Suprapubic skin (tissue), 4 donors: ENCODE results near the gene SERPINE3. TPM values are rescaled to one million over a fixed set of nuclear protein-coding genes. Genes with fewer than 3 reads are reported as not detected.

Source experiments
- DNase-seq, 2 donors: peaks; one replicate each; pipeline ENCODE4 v3.0.0-alpha.2; 2019; ENCODE audit warnings: low spot score in 2 of 2
- H3K27ac ChIP-seq: fragments of 200-600 bp; sonication (generic); one replicate; pipeline ENCODE4 v1.5.1; 2019
- H3K27me3 ChIP-seq: fragments of 200-600 bp; sonication (generic); one replicate; pipeline ENCODE4 v1.5.1; 2019
- H3K36me3 ChIP-seq: fragments of 200-600 bp; sonication (generic); one replicate; pipeline ENCODE4 v1.5.1; 2019
- H3K4me1 ChIP-seq: fragments of 200-600 bp; sonication (generic); one replicate; pipeline ENCODE4 v1.5.1; 2019
- H3K4me3 ChIP-seq: fragments of 200-600 bp; sonication (generic); one replicate; pipeline ENCODE4 v1.5.1; 2019; ENCODE audit warnings: mild to moderate bottlenecking
- H3K9me3 ChIP-seq: fragments of 200-600 bp; sonication (generic); one replicate; pipeline ENCODE4 v1.5.1; 2019
- EP300 ChIP-seq: sonication (generic); formaldehyde crosslinking; IDR thresholded peaks from one replicate; pipeline ENCODE4 v1.6.1; 2017; ENCODE audit warnings: antibody characterized with exemption
- POLR2A ChIP-seq, 2 donors: fragments of 450-650 bp; IDR thresholded peaks; one replicate each; pipeline ENCODE4 v1.6.1; 2017; ENCODE audit warnings: antibody characterized with exemption in 2 of 2, mild to moderate bottlenecking in 2 of 2, moderate library complexity in 2 of 2
- POLR2AphosphoS5 ChIP-seq, 3 donors: sonication (generic); formaldehyde crosslinking; IDR thresholded peaks; one replicate each; pipeline ENCODE4 v1.6.1; 2017; ENCODE audit warnings: antibody characterized with exemption in 3 of 3
- WGBS: methylation state at CpG from one replicate; pipeline ENCODE4 v1.1.5; 2018; 5-methylcytosine and 5-hydroxymethylcytosine counted together
- total RNA-seq, 4 donors: library from RNA; depleted of rRNA; stranded (reverse); fragments of >200 nt; gene quantifications; one replicate each; pipeline ENCODE4 v1.1.0, GENCODE V29; 2016
- TF ChIP-seq, protein P1 (sequence below), 2 donors: fragments of 200-600 bp in 1 of 2; fragments of 450-650 bp in 1 of 2; sonication (generic) in 1 of 2; IDR thresholded peaks; one replicate each; pipeline ENCODE4 v1.5.1; 2016 to 2019; ENCODE audit warnings: antibody characterized with exemption in 2 of 2, mild to moderate bottlenecking in 1 of 2, moderate library complexity in 1 of 2

SERPINE3 gene
- total RNA-seq, 4 donors from 2014 or later = not detected

GRCh38 chr13:51364404-51365008 lies 25.0 kb downstream of the SERPINE3 start:
- Histone ChIP-seq H3K36me3 (peaks cover 61% of the 10 kb centered on the region), H3K4me3 (no peak overlapping the region), H3K27me3 (no peaks in the 10 kb centered on the region), H3K4me1 (no peaks in the 10 kb centered on the region), H3K9me3 (no peaks in the 10 kb centered on the region), H3K27ac (no peak overlapping the region)
- TF ChIP-seq POLR2AphosphoS5 (IDR thresholded peaks at IDR 0.05) = no peak
- TF ChIP-seq, protein P1, sequence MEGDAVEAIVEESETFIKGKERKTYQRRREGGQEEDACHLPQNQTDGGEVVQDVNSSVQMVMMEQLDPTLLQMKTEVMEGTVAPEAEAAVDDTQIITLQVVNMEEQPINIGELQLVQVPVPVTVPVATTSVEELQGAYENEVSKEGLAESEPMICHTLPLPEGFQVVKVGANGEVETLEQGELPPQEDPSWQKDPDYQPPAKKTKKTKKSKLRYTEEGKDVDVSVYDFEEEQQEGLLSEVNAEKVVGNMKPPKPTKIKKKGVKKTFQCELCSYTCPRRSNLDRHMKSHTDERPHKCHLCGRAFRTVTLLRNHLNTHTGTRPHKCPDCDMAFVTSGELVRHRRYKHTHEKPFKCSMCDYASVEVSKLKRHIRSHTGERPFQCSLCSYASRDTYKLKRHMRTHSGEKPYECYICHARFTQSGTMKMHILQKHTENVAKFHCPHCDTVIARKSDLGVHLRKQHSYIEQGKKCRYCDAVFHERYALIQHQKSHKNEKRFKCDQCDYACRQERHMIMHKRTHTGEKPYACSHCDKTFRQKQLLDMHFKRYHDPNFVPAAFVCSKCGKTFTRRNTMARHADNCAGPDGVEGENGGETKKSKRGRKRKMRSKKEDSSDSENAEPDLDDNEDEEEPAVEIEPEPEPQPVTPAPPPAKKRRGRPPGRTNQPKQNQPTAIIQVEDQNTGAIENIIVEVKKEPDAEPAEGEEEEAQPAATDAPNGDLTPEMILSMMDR (IDR thresholded peaks at IDR 0.05) = no peak
- no peak for TF ChIP-seq POLR2A (IDR thresholded peaks at IDR 0.05)
- TF ChIP-seq EP300 = no peak
- 91% methylated on average over 3 of the region's 3 CpGs for WGBS
- DNase-seq = no peak

GRCh38 chr13:51370116-51370515 lies 30.6 kb downstream of the SERPINE3 start:
- WGBS = 92% methylated on average over 2 of the region's 2 CpGs
- H3K4me3 ChIP-seq = no peak overlapping the region
- peaks cover 80% of the 10 kb centered on the region for H3K36me3 ChIP-seq
- TF ChIP-seq POLR2AphosphoS5 (IDR thresholded peaks at IDR 0.05) (no peak), POLR2A (IDR thresholded peaks at IDR 0.05) (no peak), EP300 (no peak)
- TF ChIP-seq, protein P1 (IDR thresholded peaks at IDR 0.05) = no peak
- H3K9me3 ChIP-seq = no peaks in the 10 kb centered on the region
- H3K4me1 ChIP-seq = no peaks in the 10 kb centered on the region
- H3K27me3 ChIP-seq = no peaks in the 10 kb centered on the region
- DNase-seq = no peak
- H3K27ac ChIP-seq = no peak overlapping the region

DNA sequence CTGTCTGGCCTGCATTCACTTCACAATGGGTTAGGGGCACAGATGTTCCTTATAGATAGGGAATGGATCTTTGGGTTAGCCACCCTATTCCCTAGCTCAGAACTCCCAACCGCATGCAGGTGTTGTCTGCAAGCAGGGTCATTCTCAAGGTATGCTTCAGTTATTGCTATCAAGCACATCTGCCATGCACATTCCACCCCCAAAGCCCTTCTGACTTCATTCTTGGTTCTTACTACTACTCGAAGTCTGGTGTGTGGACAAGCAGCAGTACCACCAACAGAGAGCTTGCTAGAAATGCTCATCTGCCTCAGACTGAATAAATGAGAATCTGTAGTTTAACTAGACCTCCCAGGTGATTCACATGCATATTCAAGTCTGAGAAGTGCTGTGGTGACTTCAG lies 31.3 kb downstream of the SERPINE3 start:
- TF ChIP-seq POLR2A (IDR thresholded peaks at IDR 0.05) (no peak), EP300 (no peak), POLR2AphosphoS5 (IDR thresholded peaks at IDR 0.05) (no peak)
- TF ChIP-seq, protein P1 (IDR thresholded peaks at IDR 0.05) = no peak
- no peaks in the 10 kb centered on the region for H3K9me3 ChIP-seq
- H3K36me3 ChIP-seq = peaks cover 86% of the 10 kb centered on the region

GRCh38 chr13:51371768-51372399 lies 32.4 kb downstream of the SERPINE3 start:
- no peaks in the 10 kb centered on the region for H3K9me3 ChIP-seq
- peaks cover 84% of the 10 kb centered on the region for H3K36me3 ChIP-seq
- WGBS = 93% methylated on average over 6 of the region's 6 CpGs
- H3K4me1 ChIP-seq = no peaks in the 10 kb centered on the region
- no peaks in the 10 kb centered on the region for H3K27me3 ChIP-seq
- H3K27ac ChIP-seq = no peak overlapping the region
- TF ChIP-seq EP300 (no peak), POLR2A (IDR thresholded peaks at IDR 0.05) (no peak), POLR2AphosphoS5 (IDR thresholded peaks at IDR 0.05) (no peak)
- TF ChIP-seq, protein P1 (IDR thresholded peaks at IDR 0.05) = no peak
- no peak overlapping the region for H3K4me3 ChIP-seq
- DNase-seq = no peak

More for the DNA sequence above, 31.3 kb downstream of the SERPINE3 start:
- Histone ChIP-seq H3K27ac (no peak overlapping the region), H3K4me3 (no peak overlapping the region), H3K27me3 (no peaks in the 10 kb centered on the region), H3K4me1 (no peaks in the 10 kb centered on the region)
- 91% methylated on average over 1 of the region's 2 CpGs for WGBS
- DNase-seq = no peak

GRCh38 chr13:51373451-51373850 lies 34.0 kb downstream of the SERPINE3 start:
- Histone ChIP-seq H3K4me1 (no peaks in the 10 kb centered on the region), H3K27me3 (no peaks in the 10 kb centered on the region), H3K36me3 (peaks cover 89% of the 10 kb centered on the region), H3K27ac (no peak overlapping the region), H3K4me3 (no peak overlapping the region), H3K9me3 (no peaks in the 10 kb centered on the region)
- DNase-seq = no peak
- WGBS = 92% methylated on average over 2 of the region's 2 CpGs
- TF ChIP-seq EP300 (no peak), POLR2AphosphoS5 (IDR thresholded peaks at IDR 0.05) (no peak), POLR2A (IDR thresholded peaks at IDR 0.05) (no peak)
- TF ChIP-seq, protein P1 (IDR thresholded peaks at IDR 0.05) = no peak
